ENCODE measurements around the gene TMEM184B.
A peak's percentile ranks its signal among the peaks of the same experiment; 100 is the strongest.

TMEM184B gene

GRCh38 chr22:38271927-38272372, 860 bp downstream of the TMEM184B start:
- DNase-seq: no peak

GRCh38 chr22:38271101-38271500, 1.7 kb downstream of the TMEM184B start:
- no peak for DNase-seq

- peak; percentile 32 for DNase-seq
These were observed 2.5 kb downstream of the TMEM184B start for GRCh38 chr22:38270091-38270992.

- no peak for DNase-seq
These were observed 3.3 kb downstream of the TMEM184B start for GRCh38 chr22:38269466-38269865.

- DNase-seq: no peak
These were observed 5.7 kb downstream of the TMEM184B start for GRCh38 chr22:38267086-38267485.

- DNase-seq: no peak
These were observed 6.7 kb downstream of the TMEM184B start for GRCh38 chr22:38266120-38266519.

GRCh38 chr22:38264322-38264843, 8.4 kb downstream of the TMEM184B start:
- DNase-seq: no peak

GRCh38 chr22:38262051-38262795, 10.6 kb downstream of the TMEM184B start:
- peak; percentile 37 for DNase-seq

- DNase-seq: no peak
These were observed 11.8 kb downstream of the TMEM184B start for GRCh38 chr22:38260761-38261681.

- DNase-seq: no peak
These were observed 13.4 kb downstream of the TMEM184B start for GRCh38 chr22:38259370-38259769.

- no peak for DNase-seq
These were observed 13.9 kb downstream of the TMEM184B start for GRCh38 chr22:38258895-38259294.

- DNase-seq: no peak
These were observed 15.1 kb downstream of the TMEM184B start for GRCh38 chr22:38257650-38258250.

- DNase-seq: peak; percentile 72
These were observed 15.6 kb downstream of the TMEM184B start for GRCh38 chr22:38257181-38257580.

GRCh38 chr22:38255697-38256096, 17.1 kb downstream of the TMEM184B start:
- DNase-seq: no peak

GRCh38 chr22:38251341-38251692, 21.5 kb downstream of the TMEM184B start:
- DNase-seq: no peak

GRCh38 chr22:38250643-38251340, 22.0 kb downstream of the TMEM184B start:
- DNase-seq: no peak

GRCh38 chr22:38249803-38250642, 22.8 kb downstream of the TMEM184B start:
- no peak for DNase-seq

GRCh38 chr22:38249301-38249700, 23.5 kb downstream of the TMEM184B start:
- no peak for DNase-seq

GRCh38 chr22:38248280-38248679, 24.5 kb downstream of the TMEM184B start:
- DNase-seq: no peak

- no peak for DNase-seq
These were observed 25.1 kb downstream of the TMEM184B start for GRCh38 chr22:38247713-38248112.

- no peak for DNase-seq
These were observed 26.1 kb downstream of the TMEM184B start for GRCh38 chr22:38246692-38247091.
